Parathyroid adenoma (tissue), 2 donors: Measurements from ENCODE around the gene PIK3CB.

Experiments used
- H2AFZ ChIP-seq: fragments of 300-600 bp; sonication (generic); one replicate; pipeline ENCODE4 v1.7.0; 2017; ENCODE audit warnings: antibody characterized with exemption, mild to moderate bottlenecking
- H3K27ac ChIP-seq: fragments of 300-600 bp; sonication (generic); one replicate; pipeline ENCODE4 v1.7.0; 2017
- H3K27me3 ChIP-seq: fragments of 300-600 bp; sonication (generic); one replicate; pipeline ENCODE4 v1.7.0; 2017; ENCODE audit warnings: low read length; ENCODE audit not compliant: control insufficient read depth, insufficient read depth
- H3K36me3 ChIP-seq: fragments of 300-600 bp; sonication (generic); one replicate; pipeline ENCODE4 v1.7.0; 2017; ENCODE audit warnings: low read length; ENCODE audit not compliant: control insufficient read depth, insufficient read depth
- H3K4me1 ChIP-seq: fragments of 300-600 bp; sonication (generic); one replicate; pipeline ENCODE4 v1.7.0; 2017; ENCODE audit warnings: control low read depth
- H3K4me2 ChIP-seq: fragments of 300-600 bp; sonication (generic); one replicate; pipeline ENCODE4 v1.7.0; 2017; ENCODE audit warnings: low read length
- H3K4me3 ChIP-seq: fragments of 300-600 bp; sonication (generic); one replicate; pipeline ENCODE4 v1.7.0; 2017; ENCODE audit warnings: low read depth, low read length
- H3K79me2 ChIP-seq: fragments of 300-600 bp; sonication (generic); one replicate; pipeline ENCODE4 v1.7.0; 2017; ENCODE audit warnings: control low read depth
- H3K9ac ChIP-seq: fragments of 300-600 bp; sonication (generic); one replicate; pipeline ENCODE4 v1.7.0; 2017; ENCODE audit warnings: mild to moderate bottlenecking
- H3K9me3 ChIP-seq: fragments of 300-600 bp; sonication (generic); one replicate; pipeline ENCODE4 v1.7.0; 2017; ENCODE audit warnings: low read length; ENCODE audit not compliant: control insufficient read depth
- CTCF ChIP-seq: fragments of 300-600 bp; sonication (generic); IDR thresholded peaks from one replicate; pipeline ENCODE4 v1.7.0; 2017; ENCODE audit warnings: antibody characterized with exemption, mild to moderate bottlenecking
- donor health status: primary hyperparathyroidism.

The PIK3CB gene

DNA sequence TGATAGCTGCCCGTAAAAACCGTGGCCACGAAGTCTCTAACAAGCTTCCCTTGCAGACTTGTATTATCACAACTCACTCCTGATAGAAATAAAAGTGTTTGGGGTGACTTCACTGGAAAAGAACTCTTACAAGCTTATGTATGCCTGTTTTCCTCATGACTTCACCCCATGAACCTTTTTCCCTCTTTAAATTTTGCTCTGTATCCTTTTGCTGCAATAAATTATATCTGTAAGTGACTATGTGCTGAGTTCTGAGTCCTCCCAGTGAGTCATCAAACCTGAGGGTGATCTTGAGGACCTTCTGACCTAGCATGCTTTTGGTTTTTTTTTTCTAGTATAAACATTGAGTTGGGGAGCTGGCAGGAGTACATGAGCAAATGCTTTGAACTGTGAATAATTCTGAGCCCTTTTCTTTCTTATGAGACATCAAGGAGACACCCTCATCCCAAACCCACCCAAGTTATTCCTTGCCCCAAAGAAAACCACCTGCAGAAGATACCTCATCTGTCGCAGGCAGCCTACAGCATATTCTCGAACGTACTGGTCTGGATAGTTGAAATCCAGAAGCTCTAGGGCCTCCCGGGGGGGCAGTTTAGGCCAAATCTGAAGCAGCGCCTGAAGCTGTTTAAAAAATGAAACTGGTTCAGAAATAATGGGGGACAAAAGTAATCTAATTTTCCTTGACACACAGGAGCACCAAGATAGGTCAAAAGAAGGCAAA lies 140.3 kb downstream of the PIK3CB start:
- no peaks in the 10 kb centered on the region for H3K9me3 ChIP-seq

DNA sequence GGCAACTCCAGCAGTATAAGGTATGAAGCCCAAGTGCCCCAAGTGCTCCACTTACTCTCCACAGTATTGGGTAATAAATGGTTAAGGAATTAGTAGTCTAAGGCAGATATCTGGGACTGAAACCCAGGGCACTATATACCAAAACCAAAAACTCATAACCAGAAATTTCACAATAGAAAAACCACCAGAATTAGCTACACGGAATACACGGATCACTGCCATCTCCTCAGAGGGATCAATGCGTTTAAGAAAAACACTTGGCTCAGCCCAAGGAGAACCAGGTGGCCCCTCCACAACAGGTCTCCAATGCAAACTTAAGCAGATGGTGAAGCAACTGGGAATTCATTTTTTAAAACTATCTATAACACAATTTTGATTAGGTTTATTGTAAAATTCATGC lies 142.6 kb downstream of the PIK3CB start:
- Histone ChIP-seq H3K27me3 (no peaks in the 10 kb centered on the region), H3K9me3 (no peaks in the 10 kb centered on the region), H3K4me3 (no peak overlapping the region), H3K27ac (no peak overlapping the region), H2AFZ (no peak overlapping the region), H3K4me1 (no peaks in the 10 kb centered on the region), H3K36me3 (no peaks in the 10 kb centered on the region), H3K9ac (no peak overlapping the region), H3K79me2 (no peaks in the 10 kb centered on the region), H3K4me2 (no peak overlapping the region)
- TF ChIP-seq CTCF, result no peak

More for the DNA sequence above, 140.3 kb downstream of the PIK3CB start:
- no peak overlapping the region for H2AFZ ChIP-seq
- no peak overlapping the region for H3K4me3 ChIP-seq
- no peaks in the 10 kb centered on the region for H3K27me3 ChIP-seq
- H3K79me2 ChIP-seq, result no peaks in the 10 kb centered on the region
- H3K4me1 ChIP-seq, result no peaks in the 10 kb centered on the region
- H3K36me3 ChIP-seq, result no peaks in the 10 kb centered on the region
- no peak overlapping the region for H3K4me2 ChIP-seq
- no peak overlapping the region for H3K27ac ChIP-seq
- TF ChIP-seq CTCF, result no peak
- no peak overlapping the region for H3K9ac ChIP-seq

DNA sequence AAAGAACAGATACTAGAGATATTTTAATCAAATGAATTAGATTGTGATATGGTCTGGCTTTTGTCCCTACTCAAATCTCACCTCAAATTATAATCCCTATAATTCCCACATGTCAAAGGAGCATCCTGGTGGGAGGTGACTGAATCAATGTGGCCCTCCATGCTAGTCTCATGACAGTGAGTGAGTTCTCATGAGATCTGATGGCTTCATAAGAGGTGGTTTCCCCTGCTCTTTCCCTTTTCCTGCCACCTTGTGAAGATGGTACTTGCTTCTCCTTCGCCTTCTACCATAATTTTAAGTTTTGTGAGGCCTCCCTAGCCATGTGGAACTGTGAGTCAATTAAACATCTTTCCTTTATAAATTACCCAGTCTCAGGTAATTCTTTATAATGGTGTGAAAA lies 143.4 kb downstream of the PIK3CB start:
- H3K9ac ChIP-seq, result no peak overlapping the region
- TF ChIP-seq CTCF, result no peak
- no peaks in the 10 kb centered on the region for H3K79me2 ChIP-seq
- no peaks in the 10 kb centered on the region for H3K4me1 ChIP-seq
- no peak overlapping the region for H3K4me3 ChIP-seq
- H3K4me2 ChIP-seq, result no peak overlapping the region
- H3K27me3 ChIP-seq, result no peaks in the 10 kb centered on the region
- H2AFZ ChIP-seq, result no peak overlapping the region
- H3K9me3 ChIP-seq, result no peaks in the 10 kb centered on the region
- no peaks in the 10 kb centered on the region for H3K36me3 ChIP-seq
- H3K27ac ChIP-seq, result no peak overlapping the region

GRCh38 chr3:138690036-138690435 lies 144.7 kb downstream of the PIK3CB start:
- Histone ChIP-seq H2AFZ (no peak overlapping the region), H3K79me2 (no peaks in the 10 kb centered on the region), H3K27me3 (no peaks in the 10 kb centered on the region), H3K4me2 (no peak overlapping the region), H3K9me3 (no peaks in the 10 kb centered on the region), H3K27ac (no peak overlapping the region), H3K9ac (no peak overlapping the region), H3K4me3 (no peak overlapping the region), H3K4me1 (no peaks in the 10 kb centered on the region), H3K36me3 (no peaks in the 10 kb centered on the region)
- no peak for TF ChIP-seq CTCF

DNA sequence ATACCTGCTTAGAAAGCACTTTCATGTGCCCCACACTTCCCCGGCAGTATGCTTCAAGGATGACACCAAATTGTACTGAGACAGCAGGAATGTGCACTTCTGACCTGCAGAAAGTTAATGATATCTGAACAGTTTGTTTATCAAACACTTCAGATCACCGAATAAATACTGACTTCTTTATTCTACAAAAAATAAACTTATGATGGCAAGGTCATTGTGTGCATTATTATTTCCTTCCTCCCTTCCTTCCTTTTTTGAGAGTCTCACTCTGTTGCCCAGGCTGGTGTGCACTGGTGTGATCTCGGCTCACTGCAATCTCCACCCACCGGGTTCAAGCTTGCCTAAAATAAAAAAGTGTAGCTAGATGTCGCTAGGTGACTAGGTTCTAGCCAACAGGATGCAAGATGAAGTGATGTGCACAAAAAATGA lies 145.8 kb downstream of the PIK3CB start:
- no peak overlapping the region for H3K9ac ChIP-seq
- H3K4me1 ChIP-seq, result no peaks in the 10 kb centered on the region
- no peaks in the 10 kb centered on the region for H3K9me3 ChIP-seq
- TF ChIP-seq CTCF, result peak; percentile 14
- no peaks in the 10 kb centered on the region for H3K27me3 ChIP-seq
- H3K27ac ChIP-seq, result no peak overlapping the region
- no peak overlapping the region for H2AFZ ChIP-seq
- H3K4me2 ChIP-seq, result no peak overlapping the region
- H3K4me3 ChIP-seq, result no peak overlapping the region
- no peaks in the 10 kb centered on the region for H3K36me3 ChIP-seq
- no peaks in the 10 kb centered on the region for H3K79me2 ChIP-seq
